OCI-LY3 (cell line): ENCODE data around the gene GPRC5B.

ENCODE experiments used
- EZH2phosphoT487 ChIP-seq: fragments of 200-600 bp; shearing (Covaris generic); IDR thresholded peaks from 2 replicates; pipeline ENCODE4 v1.6.1; 2018; ENCODE audit warnings: antibody characterized with exemption, mixed run types, low read depth
- TF ChIP-seq, protein P1 (sequence below): fragments of 200-600, 300-600 bp; sonication (generic); IDR thresholded peaks from 2 replicates; pipeline ENCODE4 v1.5.1; 2014; ENCODE audit warnings: antibody characterized with exemption, low read length, low read depth

DNA sequence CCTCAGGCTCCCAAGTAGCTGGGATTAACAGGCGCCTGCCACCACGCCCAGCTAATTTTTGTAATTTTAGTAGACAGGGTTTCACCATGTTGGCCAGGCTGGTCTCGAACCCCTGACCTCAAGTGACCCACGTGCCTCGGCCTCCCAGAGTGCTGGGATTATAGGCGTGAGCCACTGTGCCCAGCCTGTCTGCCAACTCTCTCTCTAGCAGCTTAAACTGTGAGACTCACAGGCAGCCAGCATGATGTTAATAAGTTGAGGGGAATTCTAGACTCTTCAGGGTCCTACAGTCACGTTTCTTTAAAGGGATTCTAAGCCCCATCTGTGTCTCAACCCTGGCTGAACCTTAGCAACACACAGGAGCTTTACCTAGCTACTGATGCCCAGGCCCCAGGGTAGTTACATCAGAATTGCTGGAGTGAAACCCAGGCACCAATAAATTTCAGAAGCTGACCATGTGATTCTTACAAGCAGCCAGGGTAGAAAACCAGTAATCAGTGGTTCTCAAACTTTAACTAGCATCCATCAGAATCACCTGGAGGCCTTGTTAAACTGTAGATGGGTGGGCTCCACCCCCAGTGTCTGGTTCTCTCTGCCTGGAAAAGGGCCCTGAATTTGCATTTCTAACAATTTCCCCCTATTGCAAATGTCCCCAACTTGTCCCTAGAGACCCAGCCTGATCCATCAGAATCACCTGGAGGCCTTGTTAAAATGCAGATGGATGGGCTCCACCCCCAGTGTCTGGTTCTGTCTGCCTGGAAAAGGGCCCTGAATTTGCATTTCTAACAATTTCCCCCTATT lies 30.7 kb downstream of the GPRC5B start:
- TF ChIP-seq, protein P1, sequence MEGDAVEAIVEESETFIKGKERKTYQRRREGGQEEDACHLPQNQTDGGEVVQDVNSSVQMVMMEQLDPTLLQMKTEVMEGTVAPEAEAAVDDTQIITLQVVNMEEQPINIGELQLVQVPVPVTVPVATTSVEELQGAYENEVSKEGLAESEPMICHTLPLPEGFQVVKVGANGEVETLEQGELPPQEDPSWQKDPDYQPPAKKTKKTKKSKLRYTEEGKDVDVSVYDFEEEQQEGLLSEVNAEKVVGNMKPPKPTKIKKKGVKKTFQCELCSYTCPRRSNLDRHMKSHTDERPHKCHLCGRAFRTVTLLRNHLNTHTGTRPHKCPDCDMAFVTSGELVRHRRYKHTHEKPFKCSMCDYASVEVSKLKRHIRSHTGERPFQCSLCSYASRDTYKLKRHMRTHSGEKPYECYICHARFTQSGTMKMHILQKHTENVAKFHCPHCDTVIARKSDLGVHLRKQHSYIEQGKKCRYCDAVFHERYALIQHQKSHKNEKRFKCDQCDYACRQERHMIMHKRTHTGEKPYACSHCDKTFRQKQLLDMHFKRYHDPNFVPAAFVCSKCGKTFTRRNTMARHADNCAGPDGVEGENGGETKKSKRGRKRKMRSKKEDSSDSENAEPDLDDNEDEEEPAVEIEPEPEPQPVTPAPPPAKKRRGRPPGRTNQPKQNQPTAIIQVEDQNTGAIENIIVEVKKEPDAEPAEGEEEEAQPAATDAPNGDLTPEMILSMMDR = no peak
- TF ChIP-seq EZH2phosphoT487 = no peak
